Prostate gland (tissue), 2 donors: ENCODE results near the gene LIG4. TPM values are rescaled to one million over a fixed set of nuclear protein-coding genes. Genes with fewer than 3 reads are reported as not detected.
"Not testable (repeated sequence)": the region's sequence is repeated elsewhere in the genome, so short reads cannot be mapped to it uniquely, and the experiment has no call there.

Experiments used
- DNase-seq: peaks from one replicate; pipeline ENCODE4 v3.0.0-alpha.2; 2019; ENCODE audit warnings: low spot score
- H3K27ac ChIP-seq, 2 donors: fragments of 200-600 bp; sonication (generic); 2 replicates each; pipeline ENCODE4 v1.5.1; 2017 to 2019
- H3K27me3 ChIP-seq: fragments of 200-600 bp; sonication (generic); replicated peaks from 2 replicates; pipeline ENCODE4 v1.5.1; 2019; ENCODE audit not compliant: insufficient read depth
- H3K36me3 ChIP-seq, 2 donors: fragments of 200-600 bp; sonication (generic); 1 replicate in 1 of 2; 2 replicates in 1 of 2; pipeline versions ENCODE4 v1.5.1 to v1.8.1; 2017 to 2019
- H3K4me1 ChIP-seq: fragments of 200-600 bp; sonication (generic); replicated peaks from 2 replicates; pipeline ENCODE4 v1.5.1; 2019
- H3K4me3 ChIP-seq, 2 donors: fragments of 200-600 bp; sonication (generic); 2 replicates each; pipeline ENCODE4 v1.5.1; 2017 to 2019
- H3K9me3 ChIP-seq: fragments of 200-600 bp; sonication (generic); 2 replicates; pipeline ENCODE4 v1.5.1; 2017
- CTCF ChIP-seq, 4 experiments: fragments of 200-600 bp in 2 of 4; fragments of 450-650 bp in 2 of 4; sonication (generic) in 2 of 4; IDR thresholded peaks; 1 replicate in 3 of 4; 2 replicates in 1 of 4; pipeline ENCODE4 v1.5.1; 2016 to 2019; ENCODE audit warnings: antibody characterized with exemption in 4 of 4, mild to moderate bottlenecking in 2 of 4, moderate library complexity in 2 of 4
- POLR2A ChIP-seq: fragments of 450-650 bp; IDR thresholded peaks from one replicate; pipeline ENCODE4 v1.6.1; 2016; ENCODE audit warnings: antibody characterized with exemption, mild to moderate bottlenecking
- POLR2AphosphoS5 ChIP-seq: sonication (generic); formaldehyde crosslinking; IDR thresholded peaks from one replicate; pipeline ENCODE4 v1.6.1; 2017; ENCODE audit warnings: antibody characterized with exemption
- WGBS: methylation state at CpG from one replicate; pipeline ENCODE4 v1.1.5; 2018; 5-methylcytosine and 5-hydroxymethylcytosine counted together
- intact Hi-C: fragments of 100-400 bp; cut with DNase I; formaldehyde crosslinking; loops from one replicate; pipeline ENCODE4 v1.14.2; 2022
- total RNA-seq, 2 donors: library from RNA; depleted of rRNA; stranded (reverse); fragments of >200 nt; gene quantifications; one replicate each; pipeline ENCODE4 v1.1.0, GENCODE V29; 2016

Gene LIG4
- total RNA-seq, 2 donors from 2014 or later: 7.8 to 7.9 TPM

- no peak overlapping the region for H3K4me3 ChIP-seq
- WGBS: 45% methylated on average over 1 of the region's 1 CpG
Observed at GRCh38 chr13:108220041-108220440, 4.7 kb upstream of the LIG4 start.

GRCh38 chr13:108218044-108218974 lies 3.0 kb upstream of the LIG4 start, which contains the start of gene ABHD13:
Gene ABHD13 (plus strand): TSS chr13:108218392. CDS start chr13:108229219, 10,827 bp downstream.
- peak; percentile 91 for TF ChIP-seq POLR2AphosphoS5
- peak; percentile 50 for TF ChIP-seq POLR2A
- TF ChIP-seq CTCF (IDR thresholded peaks at IDR 0.05): peak in 1 of 4 experiments; percentile 21
- Histone ChIP-seq H3K36me3 (no peaks in the 10 kb centered on the region), H3K27me3 (no peaks in the 10 kb centered on the region), H3K27ac (peak within 1 kb of the TSS; percentile 76 to 83), H3K9me3 (no peaks in the 10 kb centered on the region), H3K4me3 (peak within 1 kb of the TSS; percentile 82 to 99), H3K4me1 (peaks cover 15% of the 10 kb centered on the region)
- WGBS: under 1% methylated on average over 78 of the region's 93 CpGs
- intact Hi-C loops: no loop called here
- peak; percentile 80 for DNase-seq

More at GRCh38 chr13:108220041-108220440, 4.7 kb upstream of the LIG4 start:
- H3K27me3 ChIP-seq: no peaks in the 10 kb centered on the region
- no peak for DNase-seq
- intact Hi-C loops: no loop called here
- H3K27ac ChIP-seq: no peak overlapping the region
- peaks cover 11% of the 10 kb centered on the region for H3K4me1 ChIP-seq
- TF ChIP-seq POLR2AphosphoS5: no peak
- no peak for TF ChIP-seq POLR2A
- TF ChIP-seq CTCF (IDR thresholded peaks at IDR 0.05): no peak
- no peaks in the 10 kb centered on the region for H3K36me3 ChIP-seq
- H3K9me3 ChIP-seq: no peaks in the 10 kb centered on the region

DNA sequence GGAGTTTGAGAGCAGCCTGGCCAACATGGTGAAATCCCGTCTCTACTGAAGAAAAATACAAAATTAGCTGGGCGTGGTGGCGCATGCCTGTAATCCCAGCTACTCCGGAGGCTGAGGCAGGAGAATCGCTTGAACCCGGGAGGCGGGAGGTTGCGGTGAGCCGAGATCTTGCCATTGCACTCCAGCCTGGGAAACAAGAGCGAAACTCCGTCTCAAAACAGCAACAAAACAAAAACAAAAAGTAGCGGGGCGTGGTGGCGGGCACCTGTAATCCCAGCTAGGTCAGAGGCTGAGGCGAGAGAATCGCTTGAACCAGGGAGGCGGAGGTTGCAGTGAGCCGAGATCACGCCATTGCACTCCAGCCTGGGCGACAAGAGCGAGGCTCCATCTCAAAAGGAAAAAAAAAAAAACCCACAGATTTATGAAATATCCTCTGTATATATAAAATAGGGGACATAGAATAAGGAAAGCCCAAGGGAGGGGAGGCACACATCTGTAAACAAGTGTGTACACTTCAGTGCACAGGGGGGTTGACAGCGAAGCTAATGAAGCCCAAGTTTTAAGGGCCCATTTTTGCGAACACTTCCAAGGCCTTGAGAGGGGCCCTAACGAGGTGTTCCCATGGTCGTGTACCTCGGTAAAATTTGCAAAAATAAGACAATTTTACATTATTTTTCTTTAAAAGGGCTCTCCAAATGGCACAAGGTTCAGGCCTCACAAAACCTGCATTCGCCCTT lies 2.1 kb upstream of the LIG4 start:
- WGBS: 68% methylated on average over 27 of the region's 27 CpGs
- intact Hi-C loops, DNase-seq, H3K27me3 ChIP-seq, H3K9me3 ChIP-seq, H3K36me3 ChIP-seq: not testable (repeated sequence)
- Histone ChIP-seq H3K27ac (peak overlapping the region; percentile 76 to 83), H3K4me1 (peaks cover 15% of the 10 kb centered on the region), H3K4me3 (peak overlapping the region; percentile 82 to 99)

- DNase-seq: no peak
- H3K4me1 ChIP-seq: peaks cover 14% of the 10 kb centered on the region
- H3K27me3 ChIP-seq: no peaks in the 10 kb centered on the region
- WGBS: 7% methylated on average over 35 of the region's 41 CpGs
- TF ChIP-seq POLR2A: no peak
- no peak for TF ChIP-seq CTCF (IDR thresholded peaks at IDR 0.05)
- TF ChIP-seq POLR2AphosphoS5: no peak
- no peaks in the 10 kb centered on the region for H3K36me3 ChIP-seq
- intact Hi-C loops: no loop called here
- no peak overlapping the region for H3K27ac ChIP-seq
- H3K9me3 ChIP-seq: no peaks in the 10 kb centered on the region
- H3K4me3 ChIP-seq: peak overlapping the region; percentile 30 to 31
Observed at GRCh38 chr13:108214441-108215271, 680 bp downstream of the LIG4 start.
